Measurements from ENCODE around the gene TDP1.

DNA sequence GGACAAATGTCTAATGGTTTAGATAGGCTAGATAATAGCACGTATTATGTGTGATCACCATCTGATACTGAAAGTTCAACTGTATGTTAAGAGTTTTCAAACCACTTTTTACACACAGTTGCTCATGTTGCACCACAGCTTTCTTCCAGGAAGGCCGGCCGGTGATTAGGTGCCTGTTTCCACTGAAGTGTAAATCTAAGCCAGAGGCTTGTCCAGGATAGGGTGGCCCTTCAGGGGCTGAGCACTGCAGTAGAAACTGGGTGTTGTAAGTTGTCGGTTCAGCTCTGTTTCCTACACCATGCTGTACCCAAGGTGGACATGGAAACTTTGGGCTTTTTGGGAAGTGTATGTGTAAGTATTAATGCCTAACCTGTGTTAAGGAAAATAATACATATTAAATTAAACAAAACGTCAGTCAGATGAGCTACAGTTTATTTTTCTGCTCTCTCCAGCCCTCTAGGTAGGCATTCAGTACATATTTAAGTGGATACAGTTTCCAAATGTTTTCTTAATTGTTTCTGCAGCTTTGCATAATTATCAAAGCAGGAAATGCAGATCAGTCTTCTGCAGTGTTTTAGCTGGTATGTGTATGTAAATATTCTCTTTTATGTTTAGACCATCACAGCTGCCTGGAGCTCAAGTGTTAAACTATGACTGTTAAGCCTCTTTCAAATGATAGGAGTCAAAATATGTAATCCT, 30.9 kb downstream of the TDP1 start:
- TF ChIP-seq, protein P1, sequence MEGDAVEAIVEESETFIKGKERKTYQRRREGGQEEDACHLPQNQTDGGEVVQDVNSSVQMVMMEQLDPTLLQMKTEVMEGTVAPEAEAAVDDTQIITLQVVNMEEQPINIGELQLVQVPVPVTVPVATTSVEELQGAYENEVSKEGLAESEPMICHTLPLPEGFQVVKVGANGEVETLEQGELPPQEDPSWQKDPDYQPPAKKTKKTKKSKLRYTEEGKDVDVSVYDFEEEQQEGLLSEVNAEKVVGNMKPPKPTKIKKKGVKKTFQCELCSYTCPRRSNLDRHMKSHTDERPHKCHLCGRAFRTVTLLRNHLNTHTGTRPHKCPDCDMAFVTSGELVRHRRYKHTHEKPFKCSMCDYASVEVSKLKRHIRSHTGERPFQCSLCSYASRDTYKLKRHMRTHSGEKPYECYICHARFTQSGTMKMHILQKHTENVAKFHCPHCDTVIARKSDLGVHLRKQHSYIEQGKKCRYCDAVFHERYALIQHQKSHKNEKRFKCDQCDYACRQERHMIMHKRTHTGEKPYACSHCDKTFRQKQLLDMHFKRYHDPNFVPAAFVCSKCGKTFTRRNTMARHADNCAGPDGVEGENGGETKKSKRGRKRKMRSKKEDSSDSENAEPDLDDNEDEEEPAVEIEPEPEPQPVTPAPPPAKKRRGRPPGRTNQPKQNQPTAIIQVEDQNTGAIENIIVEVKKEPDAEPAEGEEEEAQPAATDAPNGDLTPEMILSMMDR (IDR thresholded peaks at IDR 0.05): no peak
- TF ChIP-seq POLR2A (IDR thresholded peaks at IDR 0.05) (no peak), POLR2AphosphoS5 (IDR thresholded peaks at IDR 0.05) (no peak)
